ENCODE results near the gene POTEB3. TPM values are rescaled to one million over a fixed set of nuclear protein-coding genes. Genes with fewer than 3 reads are reported as not detected.
"Not testable (repeated sequence)": the region's sequence is repeated elsewhere in the genome, so short reads cannot be mapped to it uniquely, and the experiment has no call there.

The POTEB3 gene
- polyA plus RNA-seq (2012; ENCODE audit: insufficient read length, low read depth) = not detected

DNA sequence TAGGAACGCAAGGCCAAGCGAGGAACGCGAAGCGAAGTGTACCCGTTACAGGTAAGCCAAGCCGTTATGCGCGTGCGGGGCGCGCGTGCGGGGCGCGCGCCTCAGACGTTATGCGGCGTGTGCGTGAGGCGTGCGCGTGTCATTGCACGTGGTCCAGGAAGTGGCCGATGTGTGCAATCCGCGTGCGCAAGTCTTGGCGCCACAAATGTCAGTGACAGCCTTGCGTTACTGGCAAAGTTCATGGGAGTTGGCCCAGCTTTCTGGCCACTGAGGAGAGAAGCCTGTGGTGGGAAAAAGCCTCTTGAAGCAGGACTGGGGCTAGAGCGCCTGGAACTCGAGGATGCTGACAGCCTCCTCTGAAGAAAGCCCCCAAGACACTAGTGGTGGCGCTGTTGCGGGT is at the start of gene POTEB3:
POTEB3 (minus strand) TSS at position 101 of the 400 bp plus-strand sequence. CDS start 488 bp downstream, outside the sequence.
- TF ChIP-seq FOXP2 (optimal IDR thresholded peaks at IDR 0.05; ENCODE audit: borderline replicate concordance, extremely low read depth, extremely low read length, insufficient read depth); TAF1 (IDR thresholded peaks at IDR 0.05; ENCODE audit: borderline replicate concordance, insufficient read depth, low read length): not testable (repeated sequence)
- TF ChIP-seq, protein P1, sequence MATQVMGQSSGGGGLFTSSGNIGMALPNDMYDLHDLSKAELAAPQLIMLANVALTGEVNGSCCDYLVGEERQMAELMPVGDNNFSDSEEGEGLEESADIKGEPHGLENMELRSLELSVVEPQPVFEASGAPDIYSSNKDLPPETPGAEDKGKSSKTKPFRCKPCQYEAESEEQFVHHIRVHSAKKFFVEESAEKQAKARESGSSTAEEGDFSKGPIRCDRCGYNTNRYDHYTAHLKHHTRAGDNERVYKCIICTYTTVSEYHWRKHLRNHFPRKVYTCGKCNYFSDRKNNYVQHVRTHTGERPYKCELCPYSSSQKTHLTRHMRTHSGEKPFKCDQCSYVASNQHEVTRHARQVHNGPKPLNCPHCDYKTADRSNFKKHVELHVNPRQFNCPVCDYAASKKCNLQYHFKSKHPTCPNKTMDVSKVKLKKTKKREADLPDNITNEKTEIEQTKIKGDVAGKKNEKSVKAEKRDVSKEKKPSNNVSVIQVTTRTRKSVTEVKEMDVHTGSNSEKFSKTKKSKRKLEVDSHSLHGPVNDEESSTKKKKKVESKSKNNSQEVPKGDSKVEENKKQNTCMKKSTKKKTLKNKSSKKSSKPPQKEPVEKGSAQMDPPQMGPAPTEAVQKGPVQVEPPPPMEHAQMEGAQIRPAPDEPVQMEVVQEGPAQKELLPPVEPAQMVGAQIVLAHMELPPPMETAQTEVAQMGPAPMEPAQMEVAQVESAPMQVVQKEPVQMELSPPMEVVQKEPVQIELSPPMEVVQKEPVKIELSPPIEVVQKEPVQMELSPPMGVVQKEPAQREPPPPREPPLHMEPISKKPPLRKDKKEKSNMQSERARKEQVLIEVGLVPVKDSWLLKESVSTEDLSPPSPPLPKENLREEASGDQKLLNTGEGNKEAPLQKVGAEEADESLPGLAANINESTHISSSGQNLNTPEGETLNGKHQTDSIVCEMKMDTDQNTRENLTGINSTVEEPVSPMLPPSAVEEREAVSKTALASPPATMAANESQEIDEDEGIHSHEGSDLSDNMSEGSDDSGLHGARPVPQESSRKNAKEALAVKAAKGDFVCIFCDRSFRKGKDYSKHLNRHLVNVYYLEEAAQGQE (IDR thresholded peaks at IDR 0.05; ENCODE audit: insufficient read depth in 1 of 2, low read depth in 2 of 2, low read length in 2 of 2) = not testable (repeated sequence)

Data from PFSK-1 (cell line).